A549 treated with DMSO at 1 μM for 4 hours (cell line): ENCODE results near the gene SBF2. TPM values are rescaled to one million over a fixed set of nuclear protein-coding genes. Genes with fewer than 3 reads are reported as not detected.

Source experiments
- total RNA-seq: library from RNA; stranded (reverse); fragments of 200-300 nt; extraction: Qiagen RNA extraction; gene quantifications from 5 replicates; pipeline ENCODE4 v1.2.3, GENCODE V29; 2022; ENCODE audit warnings: low read depth

Gene SBF2
- 12.6 to 16.0 TPM (median 15.6 TPM) in 5 replicates for total RNA-seq

DNA sequence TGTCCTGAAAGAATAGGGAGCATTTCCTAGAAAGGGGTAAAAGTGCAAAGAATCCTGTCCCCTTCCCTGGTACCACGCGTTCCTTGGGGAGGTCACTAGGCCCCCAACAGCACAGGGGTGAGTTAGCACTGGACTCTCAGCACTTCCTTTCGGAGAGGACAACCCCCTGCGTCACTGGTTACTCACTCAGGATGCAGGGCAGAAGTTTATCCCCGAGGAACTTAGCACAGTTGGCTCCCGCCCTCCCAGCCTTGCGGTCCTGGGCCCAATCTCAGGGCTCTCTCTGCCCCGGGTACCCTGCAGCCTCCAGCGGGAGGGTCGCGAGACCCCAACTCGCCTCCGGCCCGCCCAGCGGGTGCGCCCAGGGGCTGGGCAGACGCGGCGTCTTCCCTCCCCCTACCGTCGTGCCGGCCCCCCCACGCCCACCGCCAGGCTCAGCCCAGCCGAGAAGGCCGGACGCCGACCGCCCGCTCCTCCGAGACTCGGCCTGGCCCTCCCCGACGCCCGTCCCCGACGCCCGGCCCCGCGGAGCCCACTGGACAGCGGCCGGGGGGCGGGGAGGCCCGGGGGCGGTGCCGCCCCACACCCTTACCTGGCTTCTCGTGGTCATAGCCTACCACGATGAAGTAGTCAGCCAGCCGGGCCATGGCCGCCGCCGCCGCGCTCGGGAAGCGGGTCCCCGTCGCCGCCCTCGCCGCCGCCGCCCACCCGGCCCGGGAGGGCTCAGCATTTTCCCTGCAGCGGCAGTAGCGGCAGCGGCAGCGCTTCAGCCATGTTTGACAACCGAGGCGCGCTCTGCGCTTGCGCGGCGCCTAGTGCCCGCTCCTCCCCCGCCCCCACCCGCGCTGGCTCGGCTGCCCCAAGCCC is at the start of gene SBF2:
TSS of gene SBF2 (minus strand) at position 797 of the 867 bp plus-strand sequence. CDS start at position 647, 150 bp downstream.

DNA sequence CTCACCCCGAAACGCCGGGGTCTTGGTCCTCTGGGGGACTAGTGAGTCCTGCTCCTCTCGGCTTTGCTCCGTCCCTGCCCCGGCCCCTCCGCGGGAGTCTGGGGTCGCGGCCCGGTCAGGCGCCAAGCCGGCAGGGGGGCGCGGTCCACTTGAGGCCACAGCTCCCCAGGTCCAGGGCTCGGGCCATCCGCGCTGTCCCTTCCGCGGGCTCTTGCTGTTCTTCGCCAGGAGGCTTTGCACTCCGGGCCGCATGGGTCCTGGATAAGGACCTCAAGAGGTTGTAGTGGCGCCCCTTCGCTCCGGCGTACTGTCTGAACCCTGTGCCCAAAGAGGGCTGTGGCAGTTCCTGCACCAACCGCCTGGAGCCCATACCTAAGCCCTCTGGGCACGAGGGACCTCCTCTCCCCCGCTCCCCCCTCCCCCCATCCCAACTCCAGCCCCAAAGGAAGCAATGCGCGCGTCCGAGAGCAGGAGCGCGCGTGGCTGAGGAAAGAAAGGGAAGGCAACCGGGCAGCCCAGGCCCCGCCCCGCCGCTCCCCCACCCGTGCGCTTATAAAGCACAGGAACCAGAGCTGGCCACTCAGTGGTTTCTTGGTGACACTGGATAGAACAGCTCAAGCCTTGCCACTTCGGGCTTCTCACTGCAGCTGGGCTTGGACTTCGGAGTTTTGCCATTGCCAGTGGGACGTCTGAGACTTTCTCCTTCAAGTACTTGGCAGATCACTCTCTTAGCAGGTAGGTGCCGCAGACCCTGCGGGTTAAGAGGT is 10.7 kb upstream of the SBF2 start, which contains the start of gene ADM:
TSS of gene ADM (plus strand) at position 579 of the 767 bp plus-strand sequence. CDS start 628 bp downstream, outside the sequence.

Other genes starting within 250 kb of the SBF2 start
- gene ADM, start 10.9 kb upstream of the SBF2 start, total RNA-seq: 65.3 to 131 TPM (median 73.6 TPM) in 5 replicates
- 8.5 to 11.1 TPM (median 9.1 TPM) in 5 replicates for gene AMPD3, start 161.0 kb upstream of the SBF2 start, total RNA-seq
- 17.8 to 25.8 TPM (median 23.4 TPM) in 5 replicates for gene RNF141, start 247.0 kb upstream of the SBF2 start, total RNA-seq